ENCODE data around the gene CBY1.

The CBY1 gene

DNA sequence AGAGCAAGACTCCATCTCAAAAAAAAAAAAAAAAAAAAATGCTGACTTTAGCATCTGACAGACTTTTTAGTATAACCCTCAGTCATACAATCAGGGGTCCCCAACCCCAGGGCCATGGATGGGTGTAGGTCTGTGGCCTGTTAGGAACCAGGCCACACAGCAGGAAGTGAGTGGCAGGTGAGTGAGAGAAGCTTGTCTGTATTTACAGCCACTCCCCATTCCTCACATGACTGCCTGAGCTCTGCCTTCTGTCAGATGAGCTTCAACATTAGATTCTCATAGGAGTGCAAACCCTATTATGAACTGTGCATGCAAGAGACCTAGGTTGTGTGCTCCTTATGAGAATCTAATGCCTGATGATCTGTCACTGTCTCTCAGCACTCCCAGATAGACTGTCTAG, 3.6 kb upstream of the CBY1 start:
- no peak for DNase-seq

DNA sequence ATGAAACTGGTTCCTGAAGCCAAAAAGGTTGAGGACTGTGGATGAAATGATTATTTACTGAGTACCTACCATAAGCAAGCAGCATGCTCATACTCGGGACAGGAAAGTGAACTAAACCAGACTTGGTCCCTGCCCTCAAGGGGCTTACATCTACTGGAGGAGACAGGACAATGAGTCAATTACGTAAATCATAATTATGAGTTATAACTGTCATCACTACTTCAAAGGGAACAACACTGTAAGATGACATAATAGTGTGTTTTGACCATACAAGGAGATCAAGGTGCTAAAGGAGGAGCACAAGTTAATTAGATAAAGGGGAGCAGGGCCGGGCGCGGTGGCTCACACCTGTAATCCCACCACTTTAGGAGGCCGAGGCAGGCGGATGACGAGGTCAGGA, 2.7 kb upstream of the CBY1 start:
- no peak for DNase-seq

DNA sequence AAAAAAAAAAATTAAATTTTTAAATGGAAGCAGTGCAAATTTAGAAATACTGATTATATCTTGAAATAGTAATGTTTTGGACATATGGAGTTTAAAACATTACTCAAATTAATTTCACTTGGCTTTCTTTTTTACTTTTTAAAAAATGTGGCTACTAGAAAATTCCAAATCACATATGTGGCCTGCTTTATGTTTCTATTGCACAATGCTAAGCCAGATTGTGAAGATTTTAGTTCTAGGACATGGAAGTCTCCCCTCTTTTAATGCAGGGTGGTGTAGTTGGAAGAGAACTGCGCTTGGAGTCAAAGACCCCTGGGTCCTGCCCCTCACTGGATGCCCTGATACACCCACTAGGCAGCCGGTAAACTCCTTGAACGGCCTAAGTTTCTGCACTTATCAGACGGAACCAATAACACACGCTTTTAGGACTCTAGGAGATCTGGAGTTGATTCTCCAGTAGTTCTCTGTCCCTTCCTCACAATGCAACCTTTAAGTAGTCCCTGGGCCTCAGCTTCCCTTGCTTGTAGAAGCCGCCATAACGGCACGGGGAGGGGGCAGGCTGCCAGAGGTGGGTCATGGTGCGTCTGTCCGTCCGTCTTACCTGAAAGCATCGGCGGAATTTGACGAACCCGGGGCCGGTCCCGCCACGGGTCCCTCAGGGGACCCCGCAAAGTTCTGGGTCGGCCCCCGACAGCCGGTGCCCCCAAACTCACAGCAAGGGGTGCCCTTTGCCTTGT, 751 bp upstream of the CBY1 start:
- no peak for DNase-seq

DNA sequence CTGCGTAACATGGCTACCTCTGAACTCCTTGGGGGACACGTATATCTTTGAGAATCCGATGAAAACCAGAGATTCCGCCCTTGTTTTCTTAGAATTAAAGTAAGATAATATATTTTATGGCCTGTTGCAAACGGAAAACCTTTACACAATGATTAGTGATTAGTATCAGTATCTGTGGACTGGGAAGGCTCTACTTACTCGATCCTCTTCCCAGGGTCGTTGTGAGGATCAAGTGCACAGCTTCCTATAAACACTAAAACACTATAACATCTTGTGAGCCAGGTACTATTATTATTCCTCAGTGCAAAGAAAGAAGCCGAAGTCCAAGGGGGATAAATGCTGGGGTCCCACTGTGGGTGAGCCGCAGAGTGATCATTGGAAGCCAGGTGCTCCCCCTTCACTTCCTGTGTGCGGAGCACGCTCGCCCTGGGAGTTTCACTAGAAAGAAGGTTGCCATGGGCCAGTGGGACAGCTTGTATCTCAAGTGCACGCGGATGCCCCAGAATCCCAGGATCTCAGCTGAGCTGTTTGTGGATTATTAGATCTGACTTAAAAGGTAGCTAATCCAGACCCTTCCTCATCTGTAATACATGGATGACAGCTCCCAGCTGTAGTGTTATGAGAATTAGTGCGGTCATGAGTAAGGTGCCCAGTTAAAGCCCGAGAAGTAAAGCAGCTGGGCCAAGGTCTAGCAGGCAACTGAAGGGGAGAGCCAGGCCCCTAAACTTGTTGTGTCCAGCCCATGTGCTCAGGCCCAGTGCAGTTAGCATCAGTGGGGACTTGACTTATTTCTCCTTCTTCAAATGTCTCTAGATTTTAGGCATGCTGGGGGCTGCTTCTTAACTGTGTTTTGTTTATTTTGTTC, 839 bp downstream of the CBY1 start:
- no peak for DNase-seq

DNA sequence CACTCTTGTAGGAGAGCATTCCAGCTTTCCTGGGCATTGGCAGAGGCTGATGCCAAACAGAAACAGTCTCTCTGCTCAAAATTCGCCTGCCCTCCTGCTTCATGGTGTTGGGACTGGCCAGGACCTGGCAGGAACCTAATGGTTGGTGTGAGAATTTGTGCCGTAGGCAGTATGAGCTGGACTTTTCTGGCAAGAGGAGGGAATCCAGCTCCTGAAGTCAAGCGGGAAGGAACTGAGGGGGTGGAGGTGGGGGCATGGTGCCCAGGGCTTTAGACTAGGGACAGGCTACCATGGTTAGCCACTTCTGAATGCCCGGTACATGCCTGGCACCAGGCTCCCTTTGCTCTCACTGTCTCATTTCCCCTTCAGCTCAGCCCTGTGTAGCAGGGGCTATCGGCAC, 18.4 kb downstream of the CBY1 start:
- DNase-seq = no peak

DNA sequence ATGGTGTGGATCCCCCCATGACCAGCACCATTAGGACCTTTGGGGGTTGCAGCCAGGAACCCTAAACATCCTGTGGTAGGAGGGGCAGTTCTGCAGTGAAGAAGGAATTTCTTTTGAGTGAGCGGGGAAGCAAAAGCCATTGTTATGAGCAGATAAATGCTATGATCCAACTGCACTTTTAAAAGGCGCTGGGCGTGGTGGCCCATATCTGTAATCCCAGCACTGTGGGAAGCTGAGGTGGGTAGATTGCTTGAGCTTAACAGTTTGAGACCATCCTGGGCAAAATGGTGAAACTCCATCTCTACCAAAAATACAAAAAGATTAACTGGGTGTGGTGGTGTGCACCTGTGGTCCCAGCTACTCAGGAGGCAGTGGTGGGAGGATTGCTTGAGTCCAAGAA, 19.4 kb downstream of the CBY1 start:
- no peak for DNase-seq

DNA sequence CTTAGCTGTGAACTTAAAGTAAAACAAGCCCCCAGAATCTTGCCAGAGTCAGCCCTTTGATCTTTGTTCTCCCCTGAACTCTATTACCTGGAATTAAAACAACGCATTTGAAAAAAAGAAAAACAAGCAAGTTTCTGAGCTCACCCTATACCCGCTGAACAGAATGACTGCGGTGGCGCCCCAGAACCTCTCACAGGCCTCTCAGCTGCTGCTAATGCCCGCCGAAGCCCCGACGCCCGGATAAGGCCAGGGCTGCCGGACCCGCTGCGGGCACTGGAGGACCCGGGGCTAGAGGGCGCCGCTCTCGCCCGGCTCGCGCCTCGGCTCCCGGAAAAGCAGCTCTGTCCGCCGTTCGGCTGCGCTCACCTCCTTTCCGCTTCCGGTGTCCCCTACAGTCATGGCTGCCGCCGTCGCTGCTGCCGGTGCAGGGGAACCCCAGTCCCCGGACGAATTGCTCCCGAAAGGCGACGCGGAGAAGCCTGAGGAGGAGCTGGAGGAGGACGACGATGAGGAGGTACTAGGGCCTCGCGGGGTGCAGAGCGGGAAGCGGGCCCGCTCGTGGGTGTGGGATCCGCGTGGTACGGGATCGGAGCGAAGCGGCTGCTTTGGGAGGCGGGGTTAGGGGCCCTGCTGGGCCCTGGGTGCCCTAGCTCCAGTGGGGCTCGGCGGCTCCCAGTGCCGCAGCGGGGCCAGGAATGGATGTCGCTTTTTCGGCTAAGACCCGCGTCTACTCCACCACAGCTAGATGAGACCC, 25.3 kb downstream of the CBY1 start, which contains the start of gene TOMM22:
Gene TOMM22, plus strand, starts transcription at position 376 of the 754 bp plus-strand sequence. Its CDS starts 22 bp downstream, at position 398.
- DNase-seq = peak; percentile 76 to 92

DNA sequence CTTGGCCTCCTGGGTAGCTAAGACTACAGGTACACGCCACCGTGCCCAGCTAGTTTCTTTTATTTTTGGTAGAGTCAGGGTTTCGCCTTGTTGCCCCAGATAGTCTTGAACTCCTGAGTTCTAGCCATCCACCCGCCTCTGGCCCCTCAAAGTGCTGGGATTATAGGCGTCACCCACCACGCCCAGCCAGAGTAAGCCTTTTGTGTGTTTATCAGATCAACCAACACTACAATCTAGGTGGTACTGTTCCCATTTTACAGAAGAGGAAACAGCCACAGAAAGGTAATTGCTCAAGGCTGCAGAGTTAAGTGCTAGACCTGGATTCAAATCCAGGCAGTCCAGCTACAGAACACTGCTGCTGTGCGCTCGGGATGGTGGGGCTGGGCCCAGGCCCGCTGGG, 28.5 kb downstream of the CBY1 start:
- DNase-seq = no peak

DNA sequence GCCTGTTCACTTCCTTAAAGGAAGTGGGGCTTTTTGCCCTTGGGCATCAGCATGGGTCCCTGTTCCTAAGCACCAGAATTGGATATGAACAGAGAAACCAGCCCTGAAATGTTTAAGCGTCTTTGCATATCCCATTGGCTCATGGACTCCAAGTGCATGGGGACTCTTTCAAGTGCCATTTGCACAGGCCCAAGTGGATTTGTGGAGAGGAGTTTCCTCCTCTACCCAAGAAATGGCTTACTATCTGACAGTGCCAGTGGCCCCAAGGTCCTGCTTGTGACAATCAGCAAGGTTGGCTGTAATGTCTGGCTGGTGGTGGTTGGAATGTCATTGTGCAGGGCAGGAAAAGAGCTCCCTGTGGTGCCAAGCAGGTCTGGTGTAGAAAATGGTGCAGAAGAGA, 29.3 kb downstream of the CBY1 start:
- DNase-seq = no peak

DNA sequence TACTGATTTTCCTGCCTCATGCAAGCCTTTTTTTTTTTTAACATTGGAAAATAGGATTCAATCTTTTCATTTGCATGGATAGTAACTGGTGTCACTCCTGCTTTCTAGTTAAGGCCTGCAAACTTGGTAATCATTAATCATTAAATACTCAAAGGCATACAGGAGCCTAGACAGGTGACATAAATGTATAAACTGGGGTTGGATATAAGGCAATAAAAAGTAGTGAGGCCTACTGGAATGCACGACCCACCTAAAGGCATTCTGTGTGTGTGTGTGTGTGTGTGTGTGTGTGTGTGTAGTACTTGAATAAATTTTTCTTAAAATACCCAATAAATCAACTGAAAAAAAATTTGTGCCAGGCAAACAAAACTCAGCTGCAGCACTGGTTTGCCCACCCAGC, 33.2 kb downstream of the CBY1 start:
- no peak for DNase-seq

DNA sequence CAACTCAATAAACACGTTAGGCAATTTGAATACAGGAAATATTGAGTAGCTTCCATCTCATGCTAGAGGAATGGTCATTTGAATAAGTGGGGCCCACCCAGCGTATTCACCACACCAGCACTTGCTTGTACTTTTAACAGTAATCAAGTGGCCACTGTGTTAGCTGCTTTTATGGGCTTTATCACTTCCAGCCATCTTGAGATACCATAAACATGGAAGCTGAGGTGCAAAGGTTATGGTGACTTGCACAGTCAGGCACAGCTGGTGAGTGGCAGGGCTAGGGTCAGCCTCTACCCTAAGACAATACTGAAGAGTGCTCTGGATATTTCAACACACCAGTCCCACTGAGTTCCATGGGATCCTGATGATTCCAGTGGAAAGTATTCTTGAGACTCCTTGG, 37.6 kb downstream of the CBY1 start:
- DNase-seq = no peak

DNA sequence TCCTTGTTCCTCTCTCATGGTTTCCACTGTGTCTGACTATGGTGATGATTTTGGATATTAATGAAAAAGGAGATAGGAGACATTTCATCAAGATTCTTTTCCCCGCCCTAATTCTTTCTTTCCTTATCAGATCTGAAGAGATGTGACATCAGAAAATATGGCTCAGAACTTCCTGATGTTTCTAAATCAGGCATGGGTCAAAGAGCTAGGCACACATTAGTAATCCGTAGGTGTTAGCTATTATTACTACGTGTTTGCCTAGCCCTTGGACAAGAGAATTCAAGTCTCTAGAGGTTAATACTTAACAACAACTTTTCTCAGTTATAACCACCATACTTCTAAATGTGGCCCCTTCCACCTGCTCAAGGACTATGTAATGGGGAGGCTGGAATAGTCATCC, 38.5 kb downstream of the CBY1 start:
- no peak for DNase-seq

DNA sequence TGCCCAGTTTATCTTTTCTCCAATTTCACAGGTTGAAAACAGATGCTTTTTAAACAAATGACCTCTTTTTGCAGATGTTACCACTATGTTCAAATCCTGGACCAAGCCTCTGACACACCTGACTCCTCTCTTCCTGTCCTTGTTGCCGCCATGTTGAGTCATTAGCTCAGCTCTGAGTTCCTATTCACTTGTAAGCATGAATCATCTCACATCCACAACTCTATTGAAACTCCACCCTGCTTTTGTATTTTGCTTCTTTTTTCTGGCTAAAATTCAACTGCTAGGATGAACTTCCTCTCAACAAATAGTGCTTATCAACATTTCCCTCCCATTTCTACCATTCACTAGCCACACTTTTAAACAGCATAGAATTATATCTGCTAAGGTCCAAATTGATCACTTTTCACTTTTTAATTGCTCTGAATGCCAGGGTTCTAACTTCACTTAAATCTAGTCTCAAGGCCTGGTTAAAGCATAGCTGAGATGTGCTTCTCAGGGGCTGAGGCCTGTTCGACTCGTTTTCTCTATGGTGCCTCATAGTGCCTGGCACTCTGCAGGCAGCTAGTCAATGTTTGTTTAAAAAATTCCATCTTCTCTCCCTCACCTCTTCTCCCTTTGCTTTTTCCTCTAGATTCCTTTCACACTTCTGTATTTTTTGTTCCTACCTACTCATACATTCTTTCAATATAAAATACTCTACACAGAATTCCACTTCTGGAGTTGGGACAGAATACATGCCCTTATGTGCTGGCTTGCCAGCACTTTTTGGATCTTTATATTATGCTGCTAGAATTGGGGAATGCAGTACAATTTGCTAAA, 40.4 kb downstream of the CBY1 start:
- no peak for DNase-seq

DNA sequence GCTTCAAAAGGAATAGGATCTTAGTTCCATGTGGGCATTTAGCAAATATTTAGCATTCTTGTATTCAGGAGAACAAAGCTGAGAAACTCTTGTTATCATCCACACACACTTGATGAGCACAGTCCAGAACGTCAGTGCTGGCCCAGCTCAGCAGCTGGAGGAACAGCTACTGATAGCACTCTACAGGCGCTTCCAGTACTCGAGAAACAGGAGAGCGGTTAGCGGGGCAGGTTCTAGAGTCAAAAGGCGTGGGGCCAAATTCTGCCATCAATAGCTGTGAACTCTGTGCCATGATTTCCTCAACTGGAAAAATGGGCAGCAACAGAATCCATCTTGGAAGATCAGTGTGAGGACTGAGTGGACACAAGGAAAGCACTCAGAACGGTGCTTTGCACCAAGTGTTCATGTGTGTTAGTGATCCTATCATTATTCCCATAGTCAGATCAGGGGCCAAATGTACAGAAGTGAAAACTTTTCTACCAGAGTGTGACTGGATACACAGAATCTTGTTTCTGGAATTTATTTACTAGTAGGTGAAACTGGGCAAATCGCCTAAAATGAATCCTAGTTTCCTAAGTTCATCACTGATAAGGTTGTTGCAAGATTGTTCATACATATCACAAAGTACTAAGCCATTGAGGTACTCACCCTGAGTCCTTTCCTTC, 41.1 kb downstream of the CBY1 start:
- DNase-seq = no peak

DNA sequence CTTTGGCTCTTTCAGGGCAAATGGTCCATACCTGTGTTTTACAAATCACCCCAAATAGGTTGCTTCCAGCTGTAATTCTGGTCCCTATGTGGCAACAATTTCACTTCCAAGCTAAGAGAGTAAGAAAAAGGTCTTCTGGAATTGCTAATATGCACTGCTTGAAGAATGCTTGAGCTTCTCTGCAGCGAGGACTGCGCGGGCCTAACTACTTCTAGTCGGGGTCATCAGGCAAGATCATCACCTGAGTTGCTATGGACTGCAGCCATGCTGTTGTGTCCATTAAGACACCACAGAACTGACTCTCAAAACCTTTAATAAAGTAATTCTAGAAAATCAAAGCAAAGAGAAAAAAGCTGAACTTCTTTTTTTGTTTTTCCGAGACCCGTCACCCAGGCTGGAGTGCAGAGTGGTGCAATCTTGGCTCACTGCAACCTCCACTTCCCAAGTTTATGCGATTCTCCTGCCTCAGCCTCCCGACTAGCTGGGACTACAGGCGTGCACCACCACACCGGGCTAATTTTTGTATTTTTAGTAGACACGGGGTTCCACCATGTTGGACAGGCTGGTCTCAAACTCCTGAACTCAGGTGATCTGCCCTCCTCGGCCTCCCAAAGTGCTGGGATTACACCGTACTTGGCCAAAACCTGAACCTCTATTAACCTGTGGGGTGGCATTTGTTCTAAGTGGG, 42.1 kb downstream of the CBY1 start:
- DNase-seq = no peak

DNA sequence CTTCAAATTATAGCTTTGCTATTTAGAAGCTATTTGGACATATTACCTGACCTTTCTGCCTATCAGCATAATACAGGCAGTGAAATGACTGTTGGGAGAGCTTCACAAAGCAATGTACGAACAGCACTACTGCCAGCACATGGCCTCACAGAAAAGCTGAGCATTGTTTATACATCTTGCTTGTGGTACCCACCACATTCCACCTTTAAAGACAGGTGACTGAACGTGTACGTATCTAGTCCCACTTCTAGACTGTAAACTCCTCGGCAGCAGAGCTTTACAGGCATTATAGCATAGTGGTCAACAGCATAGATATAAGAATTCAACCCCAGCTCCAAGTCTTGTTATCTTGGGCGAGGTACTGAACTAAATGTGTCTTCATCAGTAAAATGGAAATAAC, 42.7 kb downstream of the CBY1 start:
- DNase-seq = no peak

DNA sequence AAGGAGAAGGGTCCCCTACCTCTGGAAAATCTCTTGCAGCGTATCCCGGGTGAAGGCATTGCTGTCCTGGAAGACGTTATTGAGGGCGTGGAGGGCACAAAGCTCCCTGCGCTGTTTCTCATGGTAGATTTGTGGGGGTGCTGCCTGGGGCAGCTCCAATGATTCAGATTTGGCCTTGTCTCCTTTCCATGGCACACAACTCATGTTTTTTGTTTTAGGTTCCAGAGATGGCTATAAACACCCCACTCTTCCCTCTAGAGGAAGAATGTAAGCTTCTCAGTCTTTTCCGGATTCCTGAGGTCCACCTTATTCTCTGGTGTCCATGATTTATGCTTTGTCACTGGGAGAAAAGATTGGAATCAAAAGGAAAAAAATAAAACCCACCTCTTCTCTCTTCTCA, 43.3 kb downstream of the CBY1 start:
- DNase-seq = no peak

DNA sequence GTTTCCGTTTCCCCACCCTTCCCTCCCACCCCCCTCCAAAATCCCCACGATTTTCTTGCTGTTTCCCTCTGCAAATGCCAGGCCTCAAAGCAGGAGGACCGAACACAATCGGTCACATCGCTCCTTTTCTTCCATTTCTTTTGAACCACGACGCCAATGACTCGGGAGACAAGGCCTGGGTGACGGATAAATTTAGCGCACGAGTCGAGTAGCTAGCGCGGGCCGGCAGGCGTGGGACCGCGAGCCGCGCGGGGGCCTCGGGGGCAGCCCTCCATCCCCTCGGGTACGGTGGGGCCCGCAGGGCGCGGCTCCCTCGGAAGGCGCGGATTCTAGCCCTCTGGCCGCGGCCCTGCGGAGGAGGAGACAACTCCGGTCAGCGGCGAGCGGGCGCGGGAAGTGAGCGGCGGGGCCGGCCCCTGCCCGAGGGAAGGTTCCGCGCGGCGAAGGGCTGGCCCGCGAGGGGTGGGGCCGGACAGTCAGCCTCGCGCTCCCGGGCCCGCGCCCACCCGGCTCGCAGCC, 43.9 kb downstream of the CBY1 start:
- DNase-seq = no peak

DNA sequence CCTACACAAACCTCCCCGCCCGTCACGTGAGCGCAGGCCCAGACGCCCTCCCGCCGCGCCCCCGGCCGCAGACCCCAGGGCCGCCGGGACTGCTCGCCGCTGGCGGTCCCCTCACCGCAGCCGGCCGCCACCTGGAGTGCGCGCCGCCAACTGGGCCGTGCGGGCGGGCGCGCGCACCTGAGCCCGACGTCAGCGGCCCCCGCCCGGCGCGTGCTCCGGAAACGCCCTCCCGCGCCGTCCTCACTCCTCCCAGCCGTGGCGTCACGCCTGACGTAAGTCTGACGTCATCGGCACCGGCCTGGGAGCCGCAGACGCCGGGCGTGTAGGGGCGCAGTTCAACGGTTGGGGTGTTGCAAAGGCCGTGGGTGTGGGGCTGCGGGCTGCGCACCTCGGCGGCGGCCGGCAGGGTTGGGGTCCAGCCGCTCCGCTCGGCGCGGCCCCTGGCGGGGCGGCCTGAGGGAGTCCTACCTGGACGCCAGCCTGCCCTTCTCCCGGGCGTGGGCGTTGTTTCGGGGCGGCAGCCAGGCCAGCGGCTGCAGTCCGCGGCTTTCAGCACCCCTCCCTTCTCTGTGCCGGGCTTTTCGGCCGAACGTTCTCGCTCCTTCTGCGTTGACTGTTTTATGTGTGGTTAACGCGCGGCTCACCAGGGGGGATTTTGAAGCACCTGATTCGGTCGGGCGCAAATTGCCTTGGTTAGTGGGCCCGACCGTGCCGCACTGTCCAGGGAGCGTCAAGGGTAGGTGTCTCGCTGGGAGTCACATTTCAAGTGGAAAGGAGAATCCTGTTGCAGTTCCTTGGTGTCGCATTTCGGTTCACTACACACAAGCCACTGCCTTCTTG, 44.6 kb downstream of the CBY1 start, which contains the start of gene JOSD1:
Gene JOSD1, minus strand, starts transcription at position 155 of the 840 bp plus-strand sequence. CDS start 956 bp downstream, outside the sequence.
- DNase-seq = peak; percentile 81 to 98

DNA sequence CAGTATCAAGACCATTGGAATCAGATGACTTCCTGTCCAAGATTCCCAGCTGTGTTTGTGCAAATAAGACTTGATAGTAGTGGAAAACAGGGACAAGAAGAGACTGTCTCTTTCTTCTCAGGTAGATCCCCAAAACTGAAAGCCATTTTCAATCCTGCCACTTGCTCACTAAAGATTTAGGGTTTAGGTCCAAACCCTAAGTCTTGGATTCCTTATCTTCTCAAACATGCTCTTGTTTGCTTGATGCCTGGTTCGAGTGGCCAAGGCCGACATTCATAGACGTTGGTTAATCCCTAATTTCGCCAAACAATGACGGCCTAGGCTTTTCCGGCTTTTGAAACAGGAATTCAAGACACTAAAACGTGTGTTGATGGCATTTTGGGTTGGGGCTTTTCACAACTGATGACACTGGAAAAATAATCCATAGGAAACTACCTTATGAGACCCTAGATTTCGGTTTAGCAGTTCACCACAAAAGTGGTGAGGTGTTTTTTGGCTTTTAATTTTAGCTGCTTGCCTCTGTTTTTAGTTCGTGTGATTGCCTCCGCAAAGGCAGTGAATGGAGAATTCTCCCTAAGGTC, 48.3 kb downstream of the CBY1 start:
- DNase-seq = no peak
